ENCODE data around the gene ITGB6. TPM values are rescaled to one million over a fixed set of nuclear protein-coding genes. Genes with fewer than 3 reads are reported as not detected.

ITGB6 gene, protein sequence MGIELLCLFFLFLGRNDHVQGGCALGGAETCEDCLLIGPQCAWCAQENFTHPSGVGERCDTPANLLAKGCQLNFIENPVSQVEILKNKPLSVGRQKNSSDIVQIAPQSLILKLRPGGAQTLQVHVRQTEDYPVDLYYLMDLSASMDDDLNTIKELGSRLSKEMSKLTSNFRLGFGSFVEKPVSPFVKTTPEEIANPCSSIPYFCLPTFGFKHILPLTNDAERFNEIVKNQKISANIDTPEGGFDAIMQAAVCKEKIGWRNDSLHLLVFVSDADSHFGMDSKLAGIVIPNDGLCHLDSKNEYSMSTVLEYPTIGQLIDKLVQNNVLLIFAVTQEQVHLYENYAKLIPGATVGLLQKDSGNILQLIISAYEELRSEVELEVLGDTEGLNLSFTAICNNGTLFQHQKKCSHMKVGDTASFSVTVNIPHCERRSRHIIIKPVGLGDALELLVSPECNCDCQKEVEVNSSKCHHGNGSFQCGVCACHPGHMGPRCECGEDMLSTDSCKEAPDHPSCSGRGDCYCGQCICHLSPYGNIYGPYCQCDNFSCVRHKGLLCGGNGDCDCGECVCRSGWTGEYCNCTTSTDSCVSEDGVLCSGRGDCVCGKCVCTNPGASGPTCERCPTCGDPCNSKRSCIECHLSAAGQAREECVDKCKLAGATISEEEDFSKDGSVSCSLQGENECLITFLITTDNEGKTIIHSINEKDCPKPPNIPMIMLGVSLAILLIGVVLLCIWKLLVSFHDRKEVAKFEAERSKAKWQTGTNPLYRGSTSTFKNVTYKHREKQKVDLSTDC
- 5.0 TPM for total RNA-seq
- long read RNA-seq, partial matches to known transcripts: 1 of 4 reads
- long read RNA-seq, other reads (novel, unspliced or antisense): 3 of 4 reads

DNA sequence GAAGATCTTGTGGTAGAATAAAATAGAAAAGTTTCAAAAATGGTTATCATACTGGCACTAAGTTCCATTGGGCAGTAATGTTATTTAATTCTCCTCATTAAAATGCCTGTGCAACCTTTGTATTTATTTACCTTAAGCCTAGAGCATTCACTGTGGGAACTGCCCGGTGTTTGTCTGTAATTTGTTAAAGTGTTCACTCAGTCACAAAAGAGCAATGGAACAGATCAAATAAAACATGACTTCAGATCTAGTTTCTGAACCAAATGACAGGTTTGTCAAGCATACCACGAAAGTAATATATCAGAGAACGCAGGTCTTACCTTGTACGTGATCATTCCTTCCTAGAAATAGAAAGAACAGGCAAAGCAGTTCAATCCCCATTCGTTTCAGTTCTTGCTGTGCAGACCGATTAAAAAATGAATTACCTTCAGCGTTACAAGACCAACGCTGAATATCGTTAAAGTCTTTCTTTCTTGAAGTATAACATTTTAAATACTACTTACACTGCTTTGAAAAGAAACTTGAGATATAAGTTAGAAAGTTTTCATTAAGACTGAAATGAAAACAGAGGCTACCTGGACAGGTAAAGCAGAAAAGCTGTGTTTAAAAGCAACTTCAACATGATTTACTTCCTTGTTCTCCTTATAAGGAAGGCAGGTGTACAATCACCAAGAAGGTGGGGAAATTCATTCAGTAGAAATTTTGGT lies at the start of gene ITGB6:
TSS of gene ITGB6 (minus strand) at position 590 of the 707 bp plus-strand sequence. CDS start at position 381, 209 bp downstream.
- intact Hi-C loops (cut with DNase I): no loop called here
- DNase-seq (ENCODE audit: missing footprints) (no peak), ATAC-seq (no peak)

DNA sequence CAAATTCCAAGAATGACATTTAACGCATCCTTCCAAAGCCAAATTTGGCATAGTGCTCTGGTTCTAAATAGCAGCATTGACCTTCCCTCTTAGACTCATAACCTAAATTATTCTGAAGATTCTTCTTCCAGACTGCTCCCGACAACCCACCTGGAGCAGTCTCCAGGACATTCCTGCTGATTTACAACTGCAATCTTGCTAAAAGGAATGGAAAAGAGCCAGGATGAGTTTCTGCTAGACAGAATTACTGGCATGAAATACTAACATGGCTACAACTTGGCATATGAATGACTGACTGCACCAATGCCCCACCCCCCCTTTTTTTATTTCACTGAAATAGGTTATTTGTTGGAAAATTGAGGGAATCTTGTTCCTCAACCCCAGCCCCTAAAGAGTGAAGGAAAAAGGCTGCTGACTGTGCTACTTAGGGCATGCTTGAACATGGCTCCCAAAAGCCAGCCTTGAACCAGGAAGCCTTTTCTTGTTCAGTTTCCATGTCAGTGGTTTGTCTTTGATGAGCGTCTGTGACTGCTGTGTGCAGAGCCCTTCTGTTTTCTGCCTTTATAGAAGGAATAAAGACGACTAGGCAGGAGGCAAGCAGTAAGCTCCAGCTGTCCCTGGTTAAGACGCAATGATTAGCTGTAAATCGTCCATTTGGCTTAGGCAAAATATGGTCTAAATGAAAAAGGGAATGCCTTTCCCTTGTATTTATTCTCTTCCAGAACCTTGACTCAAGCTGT lies 47.4 kb upstream of the ITGB6 start:
- DNase-seq (ENCODE audit: missing footprints) (no peak), ATAC-seq (no peak)
- intact Hi-C loops (cut with DNase I): no loop called here

DNA sequence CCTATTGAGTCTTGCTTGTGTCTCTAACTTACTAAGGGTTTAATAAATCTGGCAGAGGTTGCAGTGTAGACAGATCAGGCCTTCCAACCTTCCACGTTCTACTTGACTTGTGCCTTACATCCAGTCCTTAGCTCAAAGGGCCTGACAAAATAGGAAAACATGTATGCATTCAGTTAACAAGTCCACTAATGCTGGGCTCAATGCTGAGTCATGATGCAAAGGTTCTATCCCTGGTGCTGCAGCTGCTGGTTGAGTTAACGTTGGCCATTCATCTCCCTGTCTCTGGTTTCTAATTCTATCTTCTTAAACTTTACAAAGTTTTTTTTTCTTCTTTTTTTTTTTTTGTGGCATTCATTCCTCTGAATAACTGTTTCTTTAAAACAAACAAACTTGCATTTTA lies 46.3 kb upstream of the ITGB6 start:
- ATAC-seq: no peak
- DNase-seq (ENCODE audit: missing footprints): no peak
- intact Hi-C loops (cut with DNase I): no loop called here

DNA sequence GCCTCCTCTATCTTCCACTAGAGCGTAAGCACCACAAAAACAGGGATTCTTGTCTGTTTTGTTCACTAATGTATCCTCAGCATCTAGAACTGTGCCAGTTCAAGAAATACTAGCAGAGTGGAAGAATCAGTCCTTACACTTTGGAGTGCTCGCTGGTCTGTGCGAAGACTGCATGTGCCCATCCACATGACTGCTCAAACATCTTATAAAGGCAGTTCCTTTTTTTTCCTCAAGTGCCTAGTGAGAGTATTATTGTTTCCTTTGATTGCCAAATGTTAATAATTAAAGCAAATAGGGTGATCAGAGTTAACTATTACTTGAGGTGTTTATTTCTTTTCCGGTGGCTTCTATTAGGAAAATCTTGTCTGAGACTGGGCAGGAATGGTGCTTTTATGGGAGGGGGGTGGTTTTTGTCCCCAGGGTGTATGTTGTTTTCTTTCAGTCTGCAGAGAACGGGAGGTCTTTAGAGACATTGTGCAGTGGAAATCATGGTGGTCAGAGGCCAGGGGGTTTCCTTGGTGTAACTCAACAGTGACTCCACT lies 45.6 kb upstream of the ITGB6 start:
- intact Hi-C loops (cut with DNase I): no loop called here
- DNase-seq (ENCODE audit: missing footprints) (no peak), ATAC-seq (no peak)

DNA sequence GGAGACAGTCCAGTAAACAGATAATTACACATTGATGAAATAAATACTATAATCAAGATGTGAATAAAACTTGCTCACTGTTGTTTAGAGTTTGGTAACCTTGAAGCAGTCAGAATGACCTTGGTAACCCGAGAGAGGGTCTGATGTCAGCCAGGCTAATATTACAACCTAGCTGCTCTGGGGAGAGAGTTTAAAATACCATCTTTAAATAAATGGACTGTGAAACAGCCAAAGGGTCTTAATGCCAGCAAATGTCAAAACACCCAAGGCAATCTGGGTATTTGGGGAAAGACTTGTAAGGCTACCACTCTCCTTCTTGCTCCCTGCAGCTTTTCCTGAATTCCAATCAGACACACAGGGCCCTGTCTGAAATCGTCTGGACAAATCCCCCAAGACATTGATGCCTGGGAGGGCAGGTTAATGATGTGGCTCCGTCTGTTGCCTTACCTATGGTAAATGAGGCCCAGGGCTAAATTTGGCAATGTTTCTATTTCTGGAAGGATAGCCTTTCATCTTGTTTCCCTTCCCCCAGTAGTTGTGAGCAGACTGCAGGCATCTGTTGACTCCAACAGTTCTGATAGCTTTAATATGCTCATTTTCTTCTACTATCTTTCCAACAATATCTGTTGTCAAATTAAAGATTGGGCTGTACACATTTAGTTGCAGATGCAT lies 43.0 kb upstream of the ITGB6 start:
- intact Hi-C loops (cut with DNase I): no loop called here
- ATAC-seq: no peak
- no peak for DNase-seq (ENCODE audit: missing footprints)

DNA sequence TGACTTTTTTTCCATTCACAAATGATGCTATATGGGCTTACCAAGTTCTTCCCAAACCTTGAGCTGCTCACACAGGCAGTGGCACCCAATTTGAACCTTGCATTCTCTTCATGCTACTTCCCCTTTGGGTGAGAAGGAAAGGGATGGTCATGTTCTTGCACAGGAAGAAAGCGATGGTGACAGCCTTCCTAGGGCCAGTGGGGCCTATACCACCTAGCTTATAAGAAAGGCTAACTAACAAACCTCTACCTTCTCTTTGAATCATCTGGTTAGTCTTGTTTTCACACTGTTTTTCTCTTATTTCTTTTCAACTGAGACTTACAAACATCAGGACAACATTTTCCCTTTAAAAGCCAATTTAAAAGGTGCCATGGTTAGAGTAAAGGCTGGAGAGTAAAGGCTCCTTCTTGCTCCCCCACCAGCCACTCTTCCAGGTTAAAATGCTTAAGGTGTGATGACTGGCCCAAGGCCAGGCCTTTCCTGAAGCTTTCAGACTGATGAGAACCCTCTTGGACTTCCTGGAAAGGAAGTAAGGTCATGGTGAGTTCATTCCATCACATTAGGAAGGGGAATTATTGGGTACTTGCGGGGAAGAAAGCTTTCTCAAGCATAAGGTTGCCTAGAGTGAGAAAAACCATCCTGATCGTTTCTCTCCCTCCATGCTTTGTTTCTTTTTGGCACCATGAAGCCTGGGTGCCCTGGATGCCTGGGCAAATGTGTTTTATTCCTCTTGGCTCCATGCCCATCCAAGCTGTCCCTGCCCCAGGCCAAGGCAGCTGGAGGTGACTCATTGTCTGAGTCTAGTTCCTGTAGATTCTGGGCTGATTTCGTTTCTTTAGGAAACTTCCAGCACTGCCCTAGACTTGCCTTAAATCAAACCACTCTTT lies 41.4 kb upstream of the ITGB6 start:
- no peak for DNase-seq (ENCODE audit: missing footprints)
- intact Hi-C loops (cut with DNase I): no loop called here
- no peak for ATAC-seq

DNA sequence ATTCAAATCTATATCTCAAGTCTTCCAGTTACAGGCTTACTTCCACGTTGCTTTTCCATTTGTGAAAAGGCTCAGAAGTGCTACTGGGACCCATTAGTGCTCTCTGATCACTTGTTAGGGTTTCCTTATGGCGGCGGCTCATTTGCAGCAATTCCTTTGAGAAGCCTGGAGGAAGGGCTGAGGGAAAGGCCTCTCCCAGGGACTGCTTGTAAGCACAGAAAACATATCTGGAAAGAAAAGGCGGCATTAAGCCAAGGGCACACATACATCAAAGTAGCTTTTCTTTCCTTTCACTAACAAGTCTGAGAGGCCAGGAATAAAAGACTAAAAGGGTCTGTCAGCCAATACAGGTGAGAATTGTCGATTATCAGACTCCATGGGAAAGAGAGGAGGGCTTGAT lies 39.4 kb upstream of the ITGB6 start:
- no peak for ATAC-seq
- intact Hi-C loops (cut with DNase I): no loop called here

DNA sequence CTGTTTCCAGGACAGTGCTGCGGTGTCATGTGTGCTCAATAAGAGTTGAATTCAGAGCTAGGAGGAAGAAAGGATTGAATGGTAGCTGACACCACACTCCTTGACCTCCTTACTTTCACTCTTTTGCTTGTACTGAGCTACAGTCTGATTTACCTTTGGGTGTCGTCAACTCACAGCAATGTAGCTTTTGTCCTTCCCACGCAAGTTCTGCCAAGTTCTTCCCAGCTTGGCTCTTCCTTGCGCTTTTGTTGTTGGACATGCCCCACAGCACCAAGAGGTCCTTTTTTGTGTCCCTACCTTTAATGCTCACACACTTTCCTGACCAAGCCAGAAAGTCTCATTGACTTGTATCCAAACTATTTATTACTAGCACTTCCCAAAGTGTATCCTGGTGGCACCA lies 38.3 kb upstream of the ITGB6 start:
- DNase-seq (ENCODE audit: missing footprints): no peak
- intact Hi-C loops (cut with DNase I): no loop called here
- ATAC-seq: peak; percentile 45

More for the DNA sequence above, 39.4 kb upstream of the ITGB6 start:
- DNase-seq (ENCODE audit: missing footprints): no peak

DNA sequence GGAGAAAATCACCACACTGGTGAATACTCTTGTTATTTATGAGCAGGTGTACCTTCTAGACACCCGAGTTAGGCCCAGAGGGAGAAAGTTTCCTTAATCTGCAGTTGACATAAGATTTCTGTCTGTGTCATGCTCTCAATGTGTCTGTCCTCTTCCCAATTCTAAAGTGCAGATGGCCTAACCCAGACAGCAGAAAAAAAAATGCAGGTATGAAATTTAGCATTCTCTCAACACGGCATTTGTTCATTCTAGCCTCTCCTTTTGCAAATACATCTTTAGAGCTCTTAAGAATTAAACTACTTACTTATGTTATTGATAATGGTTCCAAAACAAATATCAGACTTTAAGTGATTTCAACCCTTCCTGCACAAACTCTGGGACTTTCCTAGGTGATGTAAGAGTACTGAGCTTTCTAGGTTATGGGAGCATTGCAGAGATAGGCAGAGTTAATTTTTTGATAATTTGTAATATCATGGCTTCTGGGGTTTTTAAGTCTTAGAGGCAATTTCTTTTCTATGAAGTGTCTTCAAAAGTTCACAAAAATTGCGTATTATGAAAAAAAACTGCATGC lies 32.9 kb upstream of the ITGB6 start:
- DNase-seq (ENCODE audit: missing footprints) (no peak), ATAC-seq (no peak)
- intact Hi-C loops (cut with DNase I): no loop called here

DNA sequence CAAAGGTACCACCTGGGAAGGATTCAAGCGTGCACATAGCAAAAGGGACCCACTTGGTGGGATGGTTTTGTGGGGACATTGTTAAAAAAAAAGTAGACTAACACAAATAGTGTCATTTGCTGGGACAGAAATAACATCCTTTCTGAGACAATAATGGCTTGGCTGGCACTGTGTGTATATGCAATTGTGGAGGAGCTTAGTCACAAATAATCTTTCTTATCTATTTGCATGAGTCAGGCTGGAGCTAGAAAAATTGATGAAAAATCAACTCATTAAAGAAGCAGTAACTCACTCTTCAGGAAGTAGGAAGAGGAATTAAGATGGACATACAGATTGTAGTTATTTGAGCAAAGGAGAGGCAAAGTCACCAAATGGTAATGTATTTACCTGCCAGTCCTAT lies 29.5 kb upstream of the ITGB6 start:
- intact Hi-C loops (cut with DNase I): no loop called here
- ATAC-seq (no peak), DNase-seq (ENCODE audit: missing footprints) (no peak)

DNA sequence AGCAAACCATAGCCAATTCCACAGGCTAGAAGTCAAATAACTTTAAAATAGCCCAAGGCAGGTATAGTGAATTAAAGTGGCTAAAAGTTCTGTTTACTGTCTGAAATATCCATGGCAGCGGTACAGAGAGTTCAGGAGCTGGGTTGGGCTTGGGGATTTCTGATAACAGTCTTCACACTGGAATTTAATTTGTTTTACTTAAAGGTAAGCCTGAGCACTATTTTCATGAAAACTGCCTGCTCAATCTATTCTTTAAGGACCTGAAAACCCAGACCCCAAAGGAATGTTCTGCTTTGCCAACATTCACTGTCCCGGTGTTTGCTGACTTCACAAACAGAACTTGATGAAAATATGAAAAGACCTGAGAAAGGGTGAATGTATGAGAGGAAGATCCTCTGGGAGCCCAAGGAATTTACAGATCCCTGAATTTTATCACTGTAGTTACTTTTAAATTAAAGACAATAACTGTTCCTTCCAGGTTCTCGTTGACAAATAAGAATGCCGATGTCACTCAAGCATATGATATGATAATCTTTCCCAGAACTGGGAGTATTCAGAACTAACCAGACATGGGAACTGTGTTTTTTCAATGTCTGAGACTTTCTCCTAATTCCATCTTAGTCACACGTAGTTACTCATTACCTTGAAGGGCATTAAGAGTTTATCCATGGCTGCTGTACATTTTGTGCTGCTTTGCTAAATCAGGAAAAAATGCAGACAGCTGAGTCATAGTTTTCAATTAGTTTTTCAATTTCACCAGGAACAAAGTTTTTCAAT lies 28.3 kb upstream of the ITGB6 start:
- intact Hi-C loops (cut with DNase I): no loop called here

DNA sequence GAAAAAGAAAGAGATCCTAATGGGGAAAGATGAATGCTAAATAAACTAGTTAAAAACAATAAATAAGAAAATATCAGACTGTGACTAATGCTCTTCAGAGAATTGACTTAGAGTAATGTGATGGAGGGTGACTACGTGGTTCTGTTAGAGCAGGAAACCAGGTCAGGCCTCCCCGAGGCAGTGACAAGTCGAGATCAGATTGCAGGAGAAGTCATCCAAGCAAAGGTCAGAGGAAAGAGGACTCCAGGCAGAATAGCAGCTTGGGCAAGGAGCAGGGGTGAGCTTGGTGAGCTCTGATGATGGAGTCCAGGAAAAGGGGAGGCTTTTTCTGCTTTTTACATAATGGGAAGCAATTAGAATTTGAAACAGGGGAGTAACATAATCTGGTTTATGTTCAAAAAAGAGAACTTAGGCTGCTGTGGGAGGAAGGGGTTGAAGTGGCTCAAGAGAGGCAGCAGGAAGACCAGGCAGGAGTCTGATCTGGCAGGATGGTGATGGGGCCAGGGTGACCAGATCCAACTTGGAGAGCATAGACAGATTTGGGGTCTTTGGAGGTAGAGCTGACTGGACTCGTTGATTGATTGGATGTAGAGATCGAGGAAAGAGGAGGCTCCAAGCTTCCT lies 27.3 kb upstream of the ITGB6 start:
- ATAC-seq (no peak), DNase-seq (ENCODE audit: missing footprints) (no peak)
- intact Hi-C loops (cut with DNase I): no loop called here

More for the DNA sequence above, 28.3 kb upstream of the ITGB6 start:
- DNase-seq (ENCODE audit: missing footprints): no peak
- no peak for ATAC-seq

DNA sequence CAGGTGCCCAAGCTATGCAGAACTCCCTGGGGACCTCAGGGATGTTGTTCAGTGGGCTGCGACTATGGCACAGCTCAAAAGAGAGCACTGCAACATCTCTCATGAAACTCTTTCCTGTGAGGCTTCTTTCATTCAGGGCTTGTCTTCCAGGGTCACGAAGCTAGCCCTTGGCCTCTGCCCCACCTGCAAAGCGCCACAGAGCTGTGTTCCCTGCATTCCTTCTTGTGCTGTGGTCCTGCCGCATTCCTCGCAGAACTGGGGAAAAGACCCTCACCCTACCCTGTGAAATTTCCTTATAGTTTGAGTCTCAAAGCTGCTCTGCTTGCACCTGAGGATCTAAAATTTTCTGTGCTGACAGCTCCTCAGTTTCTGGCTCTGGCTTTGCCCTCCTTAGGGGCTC lies 26.3 kb upstream of the ITGB6 start:
- DNase-seq (ENCODE audit: missing footprints) (no peak), ATAC-seq (no peak)
- intact Hi-C loops (cut with DNase I): no loop called here

DNA sequence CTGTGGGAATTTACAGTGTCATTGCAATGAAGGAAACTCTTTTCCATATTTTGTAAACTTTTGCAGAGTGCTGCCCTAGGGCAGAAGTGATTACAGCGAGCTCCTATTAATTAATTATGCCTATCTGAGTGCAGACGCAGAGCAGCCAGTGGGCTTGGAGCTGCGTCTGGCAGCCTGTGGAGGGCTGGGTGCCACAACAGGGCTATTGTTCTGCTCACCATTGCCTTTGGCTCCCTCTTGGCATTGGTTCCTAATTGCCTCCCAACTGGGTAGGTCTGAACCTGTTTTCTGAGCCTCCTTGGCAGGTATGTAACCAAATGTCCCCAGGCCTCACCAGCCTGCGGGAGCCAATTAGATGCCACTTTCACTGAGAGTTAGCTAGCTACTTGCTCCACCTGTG lies 25.6 kb upstream of the ITGB6 start:
- intact Hi-C loops (cut with DNase I): no loop called here
- ATAC-seq: no peak

DNA sequence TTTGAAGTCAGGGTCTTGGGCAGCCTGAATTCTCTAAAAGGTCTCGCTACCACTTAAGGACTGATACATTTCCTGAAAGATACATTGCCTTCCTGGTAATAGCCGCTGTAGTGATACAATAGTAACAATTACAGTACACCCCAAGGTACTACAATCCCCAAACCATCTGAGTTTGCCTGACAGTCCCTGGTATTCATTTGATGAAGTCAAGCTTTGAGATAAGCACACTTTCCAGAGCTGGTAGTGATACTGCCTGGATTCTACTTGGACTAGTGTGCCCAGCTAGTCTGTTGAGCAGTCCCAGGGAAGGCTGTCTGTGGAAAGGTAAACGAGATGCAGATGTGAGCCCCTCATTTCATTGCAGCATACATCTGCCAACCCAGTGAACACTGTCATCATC lies 24.4 kb upstream of the ITGB6 start:
- ATAC-seq (no peak), DNase-seq (ENCODE audit: missing footprints) (no peak)
- intact Hi-C loops (cut with DNase I): no loop called here

More for the DNA sequence above, 25.6 kb upstream of the ITGB6 start:
- DNase-seq (ENCODE audit: missing footprints): no peak

DNA sequence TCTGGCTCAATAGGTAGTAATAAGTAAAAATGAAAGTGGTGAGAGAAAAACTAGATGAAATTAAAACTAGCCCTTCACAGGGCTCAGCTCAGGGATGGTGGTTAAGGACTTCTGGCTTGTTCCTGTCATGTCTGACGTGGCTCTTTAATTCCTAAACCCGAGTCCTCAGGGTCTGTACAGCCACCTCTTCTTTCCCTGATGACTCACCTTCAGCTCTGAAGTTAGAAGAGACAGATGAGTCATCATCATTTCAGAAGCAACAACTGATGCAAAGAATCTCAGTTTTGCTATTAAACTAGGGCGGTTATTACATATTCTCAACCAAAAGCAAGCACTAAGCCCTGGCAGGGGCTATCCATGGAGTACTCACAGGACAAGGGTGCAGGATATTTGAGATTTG lies 24.0 kb upstream of the ITGB6 start:
- intact Hi-C loops (cut with DNase I): no loop called here
- DNase-seq (ENCODE audit: missing footprints) (no peak), ATAC-seq (no peak)
